ENCODE data around the gene NPLOC4. TPM values are rescaled to one million over a fixed set of nuclear protein-coding genes. Genes with fewer than 3 reads are reported as not detected.

NPLOC4 gene
- total and polyA plus RNA-seq, 9 of the 15 experiments (the other 6 are each of a cell fraction or from before 2014, with no cell fraction given): 1.5 to 116 (median 64.5) TPM

GRCh38 chr17:81607431-81607830 lies 29.5 kb downstream of the NPLOC4 start (continued):
- TF ChIP-seq RUNX1 (IDR thresholded peaks at IDR 0.05; ENCODE audit: low read depth): no peak
- TF ChIP-seq MTA1 (IDR thresholded peaks at IDR 0.05; ENCODE audit: borderline replicate concordance): no peak
- TF ChIP-seq RBM15 (IDR thresholded peaks at IDR 0.05; ENCODE audit: insufficient read depth, low read length): no peak

DNA sequence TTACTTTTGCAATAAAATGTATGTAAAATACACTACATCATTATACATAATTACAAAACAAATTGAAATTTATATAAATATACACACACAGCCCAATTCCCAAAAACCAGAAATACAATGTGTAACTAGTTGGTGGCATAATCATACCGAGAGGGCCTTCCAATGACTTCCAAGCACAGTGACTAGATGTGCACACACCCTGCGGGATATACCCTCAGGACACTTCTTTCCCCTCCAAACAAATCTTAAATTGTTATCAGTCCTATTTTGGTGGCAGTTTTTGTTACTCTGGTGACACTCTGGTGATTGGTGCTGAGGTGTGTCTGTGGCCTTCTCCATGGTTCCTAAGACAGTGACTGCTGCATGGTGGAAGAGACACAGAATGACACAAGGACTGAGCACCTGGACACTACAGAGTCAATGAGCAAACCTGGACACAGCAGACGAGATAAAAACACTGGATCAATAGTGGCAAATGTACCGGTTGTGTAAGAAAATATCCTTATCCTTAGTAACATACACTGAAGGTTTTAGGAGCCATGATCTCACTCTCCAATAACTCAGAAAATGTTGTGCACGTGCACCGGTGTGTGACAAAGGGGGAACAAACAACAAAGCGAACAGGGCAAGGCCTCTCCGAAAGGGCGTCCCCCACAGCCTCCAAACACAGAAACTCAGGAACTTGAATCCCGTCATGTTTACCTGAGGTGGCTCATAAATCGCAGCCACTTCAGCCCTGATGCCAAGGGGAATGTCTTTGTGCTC lies 32.9 kb downstream of the NPLOC4 start:
- H3K36me3 ChIP-seq (ENCODE audit: control insufficient read depth, insufficient read depth, low read length): peaks cover 91% of the 10 kb centered on the region
- H3K4me2 ChIP-seq (ENCODE audit: insufficient read depth, low read length): no peak overlapping the region
- no peak overlapping the region for H3K9ac ChIP-seq (ENCODE audit: insufficient read depth in 1 of 2, low read depth in 2 of 2, low read length in 2 of 2)
- no TSS peak for BruUV-seq (replicated peaks)
- H3K27ac ChIP-seq (ENCODE audit: extremely low read depth, low read depth, low read length): no peak overlapping the region
- intact Hi-C loops (cut with micrococcal nuclease) (no loop called here), in situ Hi-C loops (cut with MboI) (no loop called here)
- no peaks in the 10 kb centered on the region for H3K4me1 ChIP-seq (replicated peaks in 1 of 2; ENCODE audit: control insufficient read depth in 2 of 2, insufficient read depth in 2 of 2, low read length in 2 of 2)
- H3K27me3 ChIP-seq (ENCODE audit: control insufficient read depth in 2 of 2, insufficient read depth in 2 of 2, low read length in 2 of 2): no peaks in the 10 kb centered on the region
- H4K20me1 ChIP-seq (replicated peaks; ENCODE audit: control insufficient read depth, insufficient read depth, low read length): peaks cover 5% of the 10 kb centered on the region; the same call in 1 of the 2 replicates
- 82% methylated on average over 10 of the region's 11 CpGs for WGBS (ENCODE audit: insufficient coverage, low coverage, missing lambda C conversion rate)
- no peaks in the 10 kb centered on the region for H3K9me3 ChIP-seq (replicated peaks; ENCODE audit: control insufficient read depth, insufficient read depth, low read depth, low read length)
- FAIRE-seq (no peak), ATAC-seq (no peak), DNase-seq (ENCODE audit: extremely low read depth in 1 of 4, low spot score in 3 of 4) (no peak)
- H3K9me1 ChIP-seq (ENCODE audit: control insufficient read depth, insufficient read depth, low read length): no peaks in the 10 kb centered on the region
- POLR2A ChIA-PET: no interaction called here
- no peak overlapping the region for H2AFZ ChIP-seq (ENCODE audit: low read depth, low read length)
- H3K79me2 ChIP-seq (ENCODE audit: control insufficient read depth, insufficient read depth, low read length): peaks cover 30% of the 10 kb centered on the region
- CTCF ChIA-PET (ENCODE audit: low intra/inter-chr PET ratio): no interaction called here
- H3K4me3 ChIP-seq: no peak overlapping the region
- TF ChIP-seq TARDBP (IDR thresholded peaks at IDR 0.05) (no peak), E2F5 (CRISPR knock-in tag; IDR thresholded peaks at IDR 0.05) (no peak), CBFA2T2 (conservative IDR thresholded peaks at IDR 0.05) (no peak), NFYB (IDR thresholded peaks at IDR 0.05; ENCODE audit: extremely low read depth, insufficient read length) (no peak), ZNF140 (CRISPR knock-in tag; IDR thresholded peaks at IDR 0.05) (no peak), ZBED1 (IDR thresholded peaks at IDR 0.05) (no peak), ZNF124 (CRISPR knock-in tag; IDR thresholded peaks at IDR 0.05) (no peak), CBFB (CRISPR knock-in tag; IDR thresholded peaks at IDR 0.05) (no peak), ZKSCAN3 (CRISPR knock-in tag; IDR thresholded peaks at IDR 0.05) (no peak), NKRF (IDR thresholded peaks at IDR 0.05; ENCODE audit: borderline replicate concordance) (no peak), CREB5 (CRISPR knock-in tag; IDR thresholded peaks at IDR 0.05) (no peak), EZH2 (IDR thresholded peaks at IDR 0.05; ENCODE audit: borderline replicate concordance, low read depth, low read length) (no peak), CHAMP1 (IDR thresholded peaks at IDR 0.05) (no peak)

Measured in K562 (cell line).